ENCODE measurements around the gene ZNF101.
A peak's percentile ranks its signal among the peaks of the same experiment; 100 is the strongest.
"Not testable (repeated sequence)": the region's sequence is repeated elsewhere in the genome, so short reads cannot be mapped to it uniquely, and the experiment has no call there.

ZNF101 gene

DNA sequence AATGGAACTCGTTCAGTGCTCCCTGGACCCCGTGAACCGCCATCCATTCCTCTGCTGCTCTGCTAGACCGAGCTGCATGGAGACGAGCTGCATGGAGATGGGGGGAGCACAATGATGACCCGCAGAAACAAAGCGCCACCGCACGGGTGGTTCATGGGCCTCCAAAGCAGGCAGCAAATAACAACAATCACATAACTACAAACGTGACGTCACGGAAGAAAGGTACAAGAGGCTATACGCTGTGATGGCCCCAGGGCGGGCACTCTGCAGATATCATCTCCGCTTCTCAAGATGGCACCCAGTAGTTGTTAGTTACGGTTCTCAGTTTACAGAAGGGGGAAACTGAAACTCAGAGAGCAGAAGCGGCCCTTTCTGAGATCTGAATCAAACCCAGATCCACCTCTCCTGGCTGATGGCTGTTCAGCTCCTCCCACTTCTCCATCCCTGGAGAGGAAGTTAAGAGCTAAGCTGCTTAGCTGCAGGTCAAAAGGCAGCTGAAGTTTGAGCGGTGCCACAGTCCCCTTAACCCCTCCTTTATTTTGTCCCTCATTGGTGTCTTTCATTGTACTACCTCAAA, 6.9 kb upstream of the ZNF101 start:
- DNase-seq: peak; percentile 85

DNA sequence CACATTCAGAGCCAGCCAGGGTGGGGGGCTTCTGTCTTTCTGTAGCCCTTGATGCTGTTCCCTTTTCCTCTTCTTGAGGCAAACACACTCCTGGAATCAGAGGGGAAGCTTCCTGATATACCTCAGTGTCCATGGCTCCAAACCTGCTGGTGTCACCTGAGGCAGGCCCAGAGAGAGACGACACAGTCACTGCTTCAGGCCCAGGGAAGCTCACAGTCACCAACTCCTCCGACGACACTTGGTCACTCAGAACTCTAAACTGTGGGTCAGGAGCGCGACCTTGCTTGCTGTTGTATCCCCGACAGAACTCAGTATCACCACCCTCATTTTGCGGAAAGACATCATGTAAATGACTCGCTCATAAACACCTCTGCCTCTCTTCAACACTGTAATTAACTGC, 6.3 kb upstream of the ZNF101 start:
- DNase-seq: no peak

DNA sequence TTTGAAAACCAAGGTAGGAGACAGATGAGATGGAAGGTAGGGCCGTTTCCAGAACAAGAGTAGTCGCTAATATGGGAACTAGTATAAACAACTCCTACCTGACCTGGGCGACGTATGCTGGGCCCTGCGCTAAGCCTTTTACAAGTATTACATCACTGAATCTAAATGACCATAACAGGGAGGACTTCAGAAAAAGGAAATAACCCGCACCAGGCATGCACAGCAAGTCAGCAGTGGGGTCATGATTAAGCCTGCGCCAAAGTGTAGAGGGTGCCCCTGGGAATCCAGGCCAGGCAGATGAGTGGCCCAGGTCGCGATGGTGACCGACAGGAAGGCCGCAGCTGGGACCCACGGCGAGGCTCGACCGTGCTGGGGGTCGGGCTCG, 5.8 kb upstream of the ZNF101 start:
- no peak for DNase-seq

DNA sequence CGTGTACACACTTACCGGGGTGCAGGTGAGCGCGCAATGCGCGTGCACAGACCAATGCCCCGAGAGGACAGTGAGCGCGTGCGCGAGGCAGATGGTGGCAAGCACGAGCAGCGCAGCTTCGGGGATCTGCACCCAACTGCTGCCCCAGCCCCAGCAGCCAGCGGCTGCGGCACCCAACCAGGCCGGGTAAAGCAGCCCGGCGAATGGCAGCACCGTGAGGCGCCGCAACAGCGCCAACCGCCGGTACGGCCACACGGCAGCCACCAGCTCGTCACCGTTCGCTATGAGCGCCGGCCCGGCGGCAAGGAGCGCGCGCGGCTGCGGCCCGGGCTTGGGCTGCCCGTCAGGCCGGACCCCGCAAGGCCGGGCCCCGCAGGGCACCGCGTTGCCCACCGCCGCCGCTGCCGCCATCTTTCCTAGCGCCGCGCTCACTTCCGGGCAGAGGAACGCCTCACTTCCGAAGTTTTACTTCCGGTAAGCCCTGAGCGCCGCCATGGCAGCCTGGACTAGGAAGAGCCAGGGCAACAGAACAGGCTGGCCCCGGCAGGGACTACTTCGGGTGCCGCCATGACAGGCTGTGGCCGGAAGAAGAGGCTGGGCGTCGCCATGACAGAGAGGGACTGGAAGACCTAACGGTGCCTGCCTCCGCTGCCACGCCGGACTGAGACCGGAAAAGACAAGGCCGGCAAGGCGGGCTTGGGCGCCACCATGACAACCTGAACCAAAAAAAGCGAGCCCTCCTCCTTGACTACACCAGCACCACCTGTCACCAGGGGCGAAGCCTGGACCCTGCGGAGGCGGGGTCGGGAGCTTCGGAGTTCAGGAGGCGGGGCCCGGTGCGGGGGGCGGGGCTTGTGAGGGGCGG, 5.2 kb upstream of the ZNF101 start, which contains the start of gene ATP13A1:
ATP13A1 (minus strand) TSS at position 421 of the 865 bp plus-strand sequence; CDS start at position 411, 10 bp downstream.
- peak; percentile 97 for DNase-seq

DNA sequence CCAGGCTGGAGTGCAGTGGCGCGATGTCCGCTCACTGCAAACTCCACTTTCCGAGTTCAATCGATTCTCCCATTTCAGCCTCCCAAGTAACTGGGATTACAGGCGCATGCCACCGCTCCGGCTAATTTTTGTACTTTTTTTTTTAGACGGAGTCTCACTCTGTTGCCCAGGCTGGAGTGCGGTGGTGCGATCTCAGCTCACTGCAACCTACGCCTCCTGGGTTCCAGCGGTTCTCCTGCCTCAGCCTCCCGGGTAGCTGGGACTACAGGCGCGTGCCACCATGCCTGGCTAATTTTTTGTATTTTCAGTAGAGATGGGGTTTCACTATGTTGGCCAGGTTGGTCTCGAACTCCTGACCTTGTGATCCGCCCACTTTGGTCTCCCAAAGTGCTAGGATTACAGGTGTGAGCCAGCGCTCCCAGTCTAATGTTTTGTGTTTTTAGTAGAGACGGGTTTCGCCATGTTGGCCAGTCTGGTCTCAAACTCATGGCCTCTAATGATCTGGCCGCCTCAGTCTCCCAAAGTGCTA, 3.2 kb upstream of the ZNF101 start:
- DNase-seq: not testable (repeated sequence)

DNA sequence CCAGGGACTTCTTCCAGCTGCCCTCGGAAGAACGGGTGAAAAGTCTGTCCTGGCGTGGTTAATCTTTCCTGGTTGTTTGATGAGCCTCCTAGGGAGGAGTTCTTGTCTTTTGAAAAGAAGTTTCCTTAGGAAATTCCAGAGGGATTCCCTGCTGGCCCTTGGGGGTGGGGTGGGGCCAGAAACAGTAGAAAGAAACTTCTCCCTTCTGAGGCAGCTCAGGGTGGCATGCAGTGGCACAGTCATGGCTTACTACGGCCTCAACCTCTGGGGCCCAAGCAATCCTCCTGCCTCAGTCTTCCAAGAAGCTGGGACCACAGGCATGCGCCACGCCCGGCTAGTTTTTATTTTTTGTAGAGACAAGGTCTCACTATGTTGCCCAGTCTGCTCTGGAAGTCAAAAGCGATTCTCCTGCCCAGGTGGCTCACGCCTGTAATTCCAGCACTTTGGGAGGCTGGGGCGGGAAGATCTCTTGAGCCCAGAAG, 1.5 kb downstream of the ZNF101 start:
- no peak for DNase-seq

DNA sequence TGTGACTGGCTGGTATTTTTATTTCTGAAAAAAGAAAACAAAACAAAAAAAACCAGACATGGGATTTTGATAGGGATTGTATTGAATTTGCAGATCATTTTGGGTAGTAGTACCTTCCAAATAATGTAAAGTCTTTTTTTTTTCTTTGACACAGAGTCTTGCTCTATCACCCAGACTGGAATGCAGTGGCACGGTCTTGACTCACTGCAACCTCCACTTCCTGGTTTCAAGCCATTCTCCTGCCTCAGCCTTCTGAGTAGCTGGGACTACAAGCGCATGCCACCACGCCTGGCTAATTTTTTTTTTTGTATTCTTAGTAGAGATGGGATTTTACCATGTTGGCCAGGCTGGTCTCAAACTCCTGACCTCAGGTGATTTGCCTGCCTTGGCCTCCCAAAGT, 4.2 kb downstream of the ZNF101 start:
- no peak for DNase-seq

DNA sequence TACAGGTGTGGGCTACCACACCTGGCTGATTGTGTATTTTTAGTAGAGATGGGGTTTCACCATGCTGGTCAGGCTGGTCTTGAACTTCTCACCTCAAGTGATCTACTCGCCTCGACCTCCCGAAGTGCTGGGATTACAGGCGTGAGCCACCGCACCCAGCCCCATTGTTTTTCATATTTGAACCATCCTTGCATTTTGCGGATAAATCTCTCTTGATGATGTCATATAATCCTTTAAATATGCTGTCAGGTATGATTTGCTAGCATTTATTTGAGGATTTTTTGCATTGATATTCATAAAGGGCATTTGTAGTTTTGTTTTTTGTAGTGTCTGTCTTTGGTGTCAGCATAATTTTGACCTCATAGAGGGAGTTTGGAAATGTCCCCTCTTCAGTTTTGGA, 5.7 kb downstream of the ZNF101 start:
- DNase-seq: no peak

DNA sequence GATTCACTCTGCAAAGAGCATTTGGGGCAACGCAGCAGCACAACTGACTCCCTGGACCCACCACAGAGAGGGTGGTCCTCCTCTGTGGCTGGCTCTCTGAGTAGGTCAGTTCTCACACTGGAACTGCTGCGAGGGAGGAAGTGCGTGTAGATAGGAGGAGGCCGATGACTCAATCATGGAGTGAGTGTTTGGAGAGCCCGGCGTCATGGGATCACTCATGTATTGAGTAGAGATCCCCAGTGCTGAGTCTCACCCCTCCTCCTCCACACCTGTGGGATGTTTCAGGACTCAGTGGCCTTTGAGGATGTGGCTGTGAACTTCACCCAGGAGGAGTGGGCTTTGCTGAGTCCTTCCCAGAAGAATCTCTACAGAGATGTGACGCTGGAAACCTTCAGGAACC, 8.9 kb downstream of the ZNF101 start:
- DNase-seq: no peak

DNA sequence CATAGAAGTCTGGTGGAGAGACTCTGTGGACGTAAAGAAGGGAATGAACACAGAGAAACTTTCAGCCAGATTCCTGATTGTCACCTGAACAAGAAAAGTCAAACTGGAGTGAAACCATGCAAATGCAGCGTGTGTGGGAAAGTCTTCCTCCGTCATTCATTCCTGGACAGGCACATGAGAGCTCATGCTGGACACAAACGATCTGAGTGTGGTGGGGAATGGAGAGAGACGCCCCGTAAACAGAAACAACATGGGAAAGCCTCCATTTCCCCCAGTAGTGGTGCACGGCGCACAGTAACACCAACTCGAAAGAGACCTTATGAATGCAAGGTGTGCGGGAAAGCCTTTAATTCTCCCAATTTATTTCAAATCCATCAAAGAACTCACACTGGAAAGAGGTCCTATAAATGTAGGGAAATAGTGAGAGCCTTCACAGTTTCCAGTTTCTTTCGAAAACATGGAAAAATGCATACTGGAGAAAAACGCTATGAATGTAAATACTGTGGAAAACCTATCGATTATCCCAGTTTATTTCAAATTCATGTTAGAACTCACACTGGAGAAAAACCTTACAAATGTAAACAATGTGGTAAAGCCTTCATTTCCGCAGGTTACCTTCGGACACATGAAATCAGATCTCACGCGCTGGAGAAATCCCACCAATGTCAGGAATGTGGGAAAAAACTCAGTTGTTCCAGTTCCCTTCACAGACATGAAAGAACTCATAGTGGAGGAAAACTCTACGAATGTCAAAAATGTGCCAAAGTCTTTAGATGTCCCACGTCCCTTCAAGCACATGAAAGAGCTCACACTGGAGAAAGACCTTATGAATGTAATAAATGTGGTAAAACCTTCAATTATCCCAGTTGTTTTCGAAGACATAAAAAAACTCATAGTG, 10.8 kb downstream of the ZNF101 start:
- DNase-seq: no peak

DNA sequence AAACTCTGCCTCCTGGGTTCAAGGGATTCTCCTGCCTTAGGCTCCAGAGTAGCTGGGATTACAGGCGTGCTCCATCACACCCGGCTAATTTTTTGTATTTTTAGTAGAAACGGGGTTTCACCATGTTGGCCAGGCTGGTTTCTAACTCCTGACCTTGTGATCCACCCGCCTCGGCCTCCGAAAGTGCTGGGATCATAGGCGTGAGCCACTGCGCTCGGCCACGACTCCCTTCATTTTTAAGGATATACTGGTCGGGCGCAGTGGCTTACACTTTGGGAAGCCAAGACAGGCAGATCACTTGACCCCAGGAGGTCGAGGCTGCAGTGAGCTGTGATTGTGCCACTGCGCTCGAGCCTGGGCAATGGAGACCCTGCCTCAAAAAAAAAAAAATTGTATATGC, 17.5 kb downstream of the ZNF101 start:
- not testable (repeated sequence) for DNase-seq

DNA sequence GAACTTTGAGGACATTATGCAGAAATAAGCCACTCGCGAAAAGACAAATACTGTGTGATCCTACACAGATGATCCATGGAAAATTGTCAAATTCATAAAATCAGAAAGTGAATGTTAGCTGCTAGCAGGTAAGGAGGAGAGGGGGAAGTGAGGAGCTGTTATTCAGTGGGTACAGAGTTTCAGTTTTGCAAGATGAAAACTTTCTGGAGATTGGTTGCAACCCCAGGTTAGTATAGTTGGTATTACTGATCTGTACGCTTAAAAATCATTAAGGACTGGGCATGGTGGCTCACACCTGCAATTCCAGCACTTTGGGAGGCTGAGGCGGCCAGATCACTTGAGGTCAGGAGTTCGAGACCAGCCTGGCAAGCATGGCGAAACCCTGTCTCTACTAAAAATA, 17.9 kb downstream of the ZNF101 start:
- no peak for DNase-seq

DNA sequence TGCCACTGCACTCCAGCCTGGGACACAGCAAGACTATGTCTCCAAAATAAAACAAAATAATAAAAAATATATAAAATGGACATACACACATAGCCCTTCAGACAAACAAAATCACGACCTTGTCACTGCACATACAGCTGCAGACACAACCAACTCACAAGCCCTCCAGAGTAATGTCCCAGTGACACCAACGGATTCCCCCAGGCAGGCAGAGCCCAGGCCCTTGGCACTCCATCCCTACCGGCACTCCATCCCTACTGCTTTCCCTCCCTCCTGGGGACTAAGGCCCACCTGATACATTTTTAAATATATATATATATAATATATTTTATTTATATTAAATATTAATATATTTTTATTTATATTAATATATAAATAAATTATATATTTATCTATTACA, 18.5 kb downstream of the ZNF101 start:
- peak; percentile 13 for DNase-seq

DNA sequence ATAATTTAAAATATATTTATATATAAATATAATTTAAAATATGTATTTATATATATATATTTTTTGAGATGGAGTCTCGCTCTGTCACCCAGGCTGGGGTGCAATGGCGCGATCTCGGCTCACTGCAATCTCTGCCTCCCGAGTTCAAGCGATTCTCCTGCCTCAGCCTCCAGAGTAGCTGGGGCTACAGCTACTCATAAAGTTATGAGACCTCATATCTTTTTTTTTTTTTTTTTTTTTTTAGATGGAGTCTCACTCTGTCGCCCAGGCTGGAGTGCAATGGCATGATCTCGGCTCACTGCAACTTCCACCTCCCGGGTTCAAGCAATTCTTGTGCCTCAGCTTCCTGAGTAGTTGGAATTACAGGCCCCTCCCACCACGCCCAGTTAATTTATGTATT, 20.4 kb downstream of the ZNF101 start:
- DNase-seq: not testable (repeated sequence)

DNA sequence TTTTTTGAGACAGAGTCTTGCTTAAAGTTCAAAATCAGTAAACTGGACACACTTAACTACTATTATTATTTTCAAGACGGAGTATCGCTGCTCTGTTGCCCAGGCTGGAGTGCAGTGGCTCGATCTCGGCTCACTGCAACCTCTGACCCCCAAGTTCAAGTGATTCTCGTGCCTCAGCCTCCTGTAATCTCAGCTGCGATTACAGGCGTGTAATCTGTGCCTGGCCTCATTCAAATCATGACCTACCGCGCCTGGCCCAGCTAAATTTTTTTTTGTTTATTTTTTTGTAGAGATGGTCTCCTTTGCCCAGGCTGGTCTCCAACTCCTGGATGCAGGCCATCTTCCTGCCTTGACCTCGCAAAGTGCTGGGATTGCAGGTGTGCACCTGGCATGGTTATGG, 23.0 kb downstream of the ZNF101 start:
- DNase-seq: no peak

DNA sequence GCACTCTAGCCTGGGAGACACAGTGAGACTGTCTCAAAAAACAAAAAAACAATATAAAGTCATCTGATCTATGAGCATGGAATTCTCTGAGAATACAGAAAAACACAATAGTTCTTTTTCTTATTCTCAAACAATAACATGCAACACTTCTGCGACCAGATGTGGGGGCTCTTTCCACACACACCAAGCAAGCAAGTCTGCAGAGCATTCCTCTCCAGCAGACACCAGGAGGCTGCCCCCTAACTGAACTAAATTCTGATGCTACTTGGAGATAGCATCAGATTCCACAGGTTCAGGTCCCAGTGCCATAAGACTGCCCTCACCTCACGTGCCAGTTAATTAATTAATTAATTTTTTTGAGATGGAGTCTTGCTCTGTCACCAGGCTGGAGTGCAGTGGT, 27.7 kb downstream of the ZNF101 start:
- no peak for DNase-seq

DNA sequence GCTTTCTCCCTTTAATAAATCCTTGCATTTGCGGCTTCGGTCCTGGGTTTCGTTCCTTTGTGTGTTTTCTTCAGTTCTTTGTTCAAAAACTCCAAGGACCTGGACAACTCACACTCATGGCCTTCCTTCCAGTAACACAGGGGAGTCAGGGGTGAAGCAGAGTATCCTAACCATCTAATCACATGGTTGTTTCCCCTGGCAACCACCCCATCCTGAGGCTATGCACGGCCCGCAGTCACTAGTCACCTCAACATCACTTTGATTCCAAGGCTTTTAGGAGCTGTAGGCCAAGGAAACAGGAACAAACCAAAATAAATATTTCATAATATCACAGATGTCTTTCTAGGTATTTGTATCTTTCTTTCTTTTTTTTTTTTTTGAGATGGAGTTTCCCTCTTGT, 28.9 kb downstream of the ZNF101 start:
- DNase-seq: no peak

DNA sequence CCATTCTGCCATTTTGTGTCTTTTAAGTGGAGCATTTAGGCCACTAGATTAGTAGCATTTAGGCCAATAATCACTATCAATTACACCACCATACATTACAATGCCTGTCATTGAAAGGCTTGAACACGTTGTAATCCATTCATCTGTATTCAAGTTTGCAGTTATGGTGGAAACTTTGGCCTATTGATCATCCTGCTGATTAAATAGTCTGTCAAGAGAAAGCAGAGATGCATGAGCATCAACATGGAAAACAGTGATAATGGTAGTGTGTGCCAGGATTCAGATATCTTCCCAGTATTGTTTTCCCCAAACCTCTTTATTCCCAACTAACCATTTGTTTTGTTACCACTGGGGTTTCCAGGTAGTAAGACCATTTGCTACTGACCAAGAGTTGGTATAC, 31.9 kb downstream of the ZNF101 start:
- not testable (repeated sequence) for DNase-seq

DNA sequence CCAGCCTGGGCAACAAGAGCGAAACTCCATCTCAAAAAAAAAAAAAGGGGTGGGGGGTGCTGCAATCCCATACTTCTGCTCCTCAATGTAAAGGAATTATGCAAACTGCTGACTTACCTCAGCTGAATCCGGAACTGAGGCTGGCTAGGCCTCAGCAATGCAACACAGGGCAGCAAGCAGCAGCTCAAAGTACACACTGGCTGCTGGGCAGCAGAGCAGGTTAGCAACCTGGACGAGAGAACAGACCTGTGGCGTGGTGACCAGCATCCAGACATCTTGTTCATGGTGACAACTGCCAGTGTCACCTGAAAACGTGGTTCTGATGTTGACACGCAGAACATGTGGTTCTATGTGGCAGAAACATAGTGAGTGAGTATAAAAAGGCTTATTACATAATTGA, 36.2 kb downstream of the ZNF101 start:
- no peak for DNase-seq

DNA sequence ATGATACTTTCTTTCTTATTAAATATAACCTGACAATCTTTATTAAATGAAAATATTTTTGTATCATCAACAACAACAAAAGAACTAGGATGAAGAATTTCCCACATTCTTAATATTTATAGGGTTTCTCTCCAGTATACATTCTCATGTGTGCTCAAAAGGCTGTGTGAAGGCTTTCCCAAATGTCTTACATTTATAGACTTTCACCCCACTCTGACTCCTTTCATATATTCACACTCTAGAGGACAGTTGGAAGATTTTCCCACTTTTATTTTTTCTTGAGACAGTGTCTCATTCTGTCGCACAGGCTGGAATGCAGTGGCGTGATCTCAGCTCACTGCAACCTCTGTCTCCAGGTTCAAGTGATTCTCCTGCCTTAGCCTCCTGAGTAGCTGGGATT, 41.9 kb downstream of the ZNF101 start:
- DNase-seq: no peak

DNA sequence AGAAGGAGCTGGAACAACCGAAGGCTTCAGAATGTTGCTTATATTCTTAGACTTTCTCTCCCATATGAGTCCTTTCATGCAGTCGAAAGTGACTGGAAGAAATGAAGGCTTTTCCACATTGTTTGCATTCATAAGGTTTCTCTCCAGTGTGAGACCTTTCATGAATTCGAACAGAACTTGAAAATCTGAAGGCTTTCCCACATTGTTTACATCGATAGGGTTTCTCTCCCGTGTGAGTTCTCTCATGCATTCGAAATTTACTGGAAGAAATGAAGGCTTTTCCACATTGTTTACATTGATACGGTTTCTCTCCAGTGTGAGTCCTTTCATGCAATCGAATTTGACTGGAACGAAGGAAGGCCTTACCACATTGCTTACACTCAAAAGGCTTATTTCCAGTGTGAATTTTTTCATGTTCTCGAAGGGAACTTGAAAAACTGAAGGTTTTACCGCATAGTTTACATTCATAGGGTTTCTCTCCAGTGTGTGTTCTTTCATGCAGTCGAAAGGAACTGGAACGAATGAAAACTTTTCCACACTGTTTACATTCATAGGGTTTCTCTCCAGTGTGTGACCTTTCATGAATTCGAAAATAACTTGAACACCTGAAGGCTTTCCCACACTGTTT, 42.8 kb downstream of the ZNF101 start:
- DNase-seq: no peak
